HG03460 (cell line): ENCODE results near the gene CLEC19A.

Experiments used
- ATAC-seq: cut with Tn5 transposase; IDR thresholded peaks from one replicate; pipeline ENCODE4 v1.9.1; 2021; ENCODE audit not compliant: unreplicated experiment

CLEC19A gene

GRCh38 chr16:19285431-19285830 lies at the start of gene CLEC19A:
Gene CLEC19A, plus strand, starts transcription at chr16:19285731. Its CDS starts 121 bp downstream, at chr16:19285852.
- no peak for ATAC-seq

GRCh38 chr16:19235886-19236285 lies 49.6 kb upstream of the CLEC19A start:
- no peak for ATAC-seq

- no peak for ATAC-seq
These were observed 48.8 kb upstream of the CLEC19A start for GRCh38 chr16:19236561-19237209.

- no peak for ATAC-seq
These were observed 47.1 kb upstream of the CLEC19A start for GRCh38 chr16:19238406-19238805.

GRCh38 chr16:19239511-19240155 lies 45.9 kb upstream of the CLEC19A start:
- ATAC-seq: no peak

GRCh38 chr16:19240494-19240893 lies 45.0 kb upstream of the CLEC19A start:
- ATAC-seq: no peak

GRCh38 chr16:19241512-19241911 lies 44.0 kb upstream of the CLEC19A start:
- ATAC-seq: no peak

- ATAC-seq: no peak
These were observed 43.3 kb upstream of the CLEC19A start for GRCh38 chr16:19242186-19242585.

- ATAC-seq: no peak
These were observed 42.5 kb upstream of the CLEC19A start for GRCh38 chr16:19242987-19243575.

GRCh38 chr16:19245326-19245925 lies 40.1 kb upstream of the CLEC19A start:
- ATAC-seq: no peak

GRCh38 chr16:19252904-19253303 lies 32.6 kb upstream of the CLEC19A start:
- ATAC-seq: no peak

- ATAC-seq: no peak
These were observed 30.9 kb upstream of the CLEC19A start for GRCh38 chr16:19254611-19255010.

- no peak for ATAC-seq
These were observed 21.3 kb upstream of the CLEC19A start for GRCh38 chr16:19264123-19264673.

GRCh38 chr16:19265380-19265930 lies 20.1 kb upstream of the CLEC19A start:
- no peak for ATAC-seq

GRCh38 chr16:19266774-19267173 lies 18.8 kb upstream of the CLEC19A start:
- no peak for ATAC-seq

GRCh38 chr16:19269098-19269497 lies 16.4 kb upstream of the CLEC19A start:
- ATAC-seq: no peak

GRCh38 chr16:19274165-19274797 lies 11.2 kb upstream of the CLEC19A start:
- no peak for ATAC-seq

- no peak for ATAC-seq
These were observed 7.1 kb upstream of the CLEC19A start for GRCh38 chr16:19278403-19278802.

GRCh38 chr16:19281246-19281645 lies 4.3 kb upstream of the CLEC19A start:
- no peak for ATAC-seq

GRCh38 chr16:19282101-19282500 lies 3.4 kb upstream of the CLEC19A start:
- no peak for ATAC-seq

- ATAC-seq: no peak
These were observed 1.9 kb upstream of the CLEC19A start for GRCh38 chr16:19283637-19284036.
